A204.1 (cell line): Measurements from ENCODE around the gene TFCP2.

Experiments used
- FAIRE-seq: peaks from 2 replicates; lab custom pipeline; 2012; peaks lifted over from hg19 to GRCh38; lab: Jason Lieb, UNC

The TFCP2 gene

GRCh38 chr12:51196547-51196946 lies 23.6 kb upstream of the TFCP2 start:
- no peak for FAIRE-seq

- FAIRE-seq: no peak
Observed at GRCh38 chr12:51195841-51196240, 22.9 kb upstream of the TFCP2 start.

GRCh38 chr12:51192284-51192671 lies 19.3 kb upstream of the TFCP2 start:
- no peak for FAIRE-seq

- FAIRE-seq: no peak
Observed at GRCh38 chr12:51191516-51192283, 18.8 kb upstream of the TFCP2 start.

GRCh38 chr12:51190820-51191219 lies 17.9 kb upstream of the TFCP2 start:
- FAIRE-seq: no peak

- FAIRE-seq: no peak
Observed at GRCh38 chr12:51189790-51190355, 16.9 kb upstream of the TFCP2 start.

GRCh38 chr12:51188359-51189051 lies 15.6 kb upstream of the TFCP2 start:
- FAIRE-seq: no peak

GRCh38 chr12:51187370-51187987 lies 14.5 kb upstream of the TFCP2 start:
- no peak for FAIRE-seq

GRCh38 chr12:51186465-51187085 lies 13.6 kb upstream of the TFCP2 start:
- no peak for FAIRE-seq

GRCh38 chr12:51185171-51185717 lies 12.3 kb upstream of the TFCP2 start:
- FAIRE-seq: no peak

GRCh38 chr12:51183816-51184215 lies 10.9 kb upstream of the TFCP2 start:
- no peak for FAIRE-seq

GRCh38 chr12:51183349-51183748 lies 10.4 kb upstream of the TFCP2 start:
- no peak for FAIRE-seq

- no peak for FAIRE-seq
Observed at GRCh38 chr12:51181558-51181957, 8.6 kb upstream of the TFCP2 start.

- FAIRE-seq: no peak
Observed at GRCh38 chr12:51177897-51178296, 5.0 kb upstream of the TFCP2 start.

- FAIRE-seq: no peak
Observed at GRCh38 chr12:51174501-51174900, 1.6 kb upstream of the TFCP2 start.

GRCh38 chr12:51171884-51172514 lies 936 bp downstream of the TFCP2 start:
- FAIRE-seq: no peak

- no peak for FAIRE-seq
Observed at GRCh38 chr12:51163795-51164194, 9.1 kb downstream of the TFCP2 start.

GRCh38 chr12:51162217-51162616 lies 10.7 kb downstream of the TFCP2 start:
- no peak for FAIRE-seq

- FAIRE-seq: no peak
Observed at GRCh38 chr12:51160814-51161459, 12.0 kb downstream of the TFCP2 start.

GRCh38 chr12:51156245-51156765 lies 16.6 kb downstream of the TFCP2 start:
- no peak for FAIRE-seq

- FAIRE-seq: no peak
Observed at GRCh38 chr12:51152953-51153352, 20.0 kb downstream of the TFCP2 start.
